Renal cortical epithelial cell (primary cell): ENCODE measurements around the gene EEF1AKMT2. TPM values are rescaled to one million over a fixed set of nuclear protein-coding genes. Genes with fewer than 3 reads are reported as not detected.
A peak's percentile ranks its signal among the peaks of the same experiment; 100 is the strongest.

Experiments used
- DNase-seq: peaks from one replicate; pipeline ENCODE4 v3.0.0-alpha.2; 2011; ENCODE audit warnings: low read depth
- total RNA-seq: library from RNA; depleted of rRNA; stranded (reverse); fragments of >200 nt; gene quantifications from 2 replicates; pipeline ENCODE4 v1.2.3, GENCODE V29; 2014

Gene EEF1AKMT2
- total RNA-seq, 1 donor from 2014 or later = 15.7 TPM

DNA sequence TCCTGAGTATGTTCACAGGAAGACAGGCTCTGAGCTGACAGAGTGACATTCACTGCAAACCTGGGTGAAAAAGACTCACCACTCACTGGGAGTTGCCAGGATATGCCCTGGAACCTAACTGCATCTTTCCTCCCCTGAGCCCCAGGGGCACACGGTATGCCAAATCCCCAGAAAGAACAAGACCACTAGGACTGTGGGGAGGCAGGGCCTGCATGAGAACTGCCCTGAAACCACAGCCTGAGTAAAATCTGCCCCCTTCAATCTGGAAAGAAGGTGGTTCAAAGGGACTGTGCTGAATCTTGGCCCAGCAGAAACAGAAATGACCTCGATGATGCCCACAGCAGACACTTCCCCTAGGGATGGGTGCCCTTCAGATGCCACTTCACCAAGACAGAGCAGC is 54.0 kb downstream of the EEF1AKMT2 start:
- DNase-seq = no peak

DNA sequence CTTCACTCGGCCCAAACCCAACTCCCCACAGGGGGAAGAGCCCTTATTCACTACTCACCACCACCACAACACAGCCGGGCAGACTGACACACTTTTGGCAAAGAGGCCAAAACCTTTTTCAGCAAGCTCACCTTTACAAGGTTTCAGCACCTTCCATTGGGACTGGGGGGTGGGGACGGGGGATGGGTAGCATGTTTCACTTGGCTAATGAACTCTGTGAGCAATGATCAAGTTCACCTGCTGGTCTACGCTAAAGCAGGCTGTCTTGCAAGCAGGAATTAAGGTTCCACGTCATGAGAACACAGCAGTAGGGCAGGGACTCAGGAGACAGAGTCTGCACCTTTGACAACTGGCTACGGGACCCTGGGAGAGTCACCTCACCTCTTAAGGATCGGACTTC is 54.5 kb downstream of the EEF1AKMT2 start:
- no peak for DNase-seq

DNA sequence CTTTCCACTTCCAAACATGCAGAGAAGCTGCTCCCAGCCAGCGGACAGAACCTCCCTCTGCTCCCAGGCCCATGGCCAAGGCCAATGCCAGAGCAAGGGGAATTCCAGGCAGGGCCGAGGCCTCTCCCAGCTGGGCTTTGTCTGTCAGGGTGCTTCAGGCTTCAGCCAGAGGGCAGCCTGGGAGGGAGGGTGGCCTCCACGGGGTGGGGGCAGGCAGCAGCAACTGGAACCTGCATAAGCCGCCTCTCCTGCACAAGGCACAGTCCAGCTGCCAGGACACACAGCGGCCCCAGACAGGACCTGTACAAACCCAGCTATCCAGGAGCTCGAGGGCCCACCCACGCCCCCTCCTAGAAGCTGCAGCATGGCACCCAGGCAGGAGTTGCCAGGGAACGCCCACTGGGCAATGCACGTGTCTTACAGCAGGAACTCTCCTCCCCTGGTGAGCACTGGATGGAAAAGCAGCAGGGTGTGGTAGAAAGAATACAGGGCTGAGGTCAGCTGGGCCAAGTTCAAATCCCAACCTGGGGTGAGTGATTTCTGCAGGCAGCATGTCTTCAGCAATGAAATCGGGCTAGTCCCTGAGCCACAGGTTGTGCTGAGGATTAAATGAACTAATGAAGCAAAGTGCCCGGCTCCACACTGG is 55.1 kb downstream of the EEF1AKMT2 start:
- DNase-seq = peak; percentile 71

DNA sequence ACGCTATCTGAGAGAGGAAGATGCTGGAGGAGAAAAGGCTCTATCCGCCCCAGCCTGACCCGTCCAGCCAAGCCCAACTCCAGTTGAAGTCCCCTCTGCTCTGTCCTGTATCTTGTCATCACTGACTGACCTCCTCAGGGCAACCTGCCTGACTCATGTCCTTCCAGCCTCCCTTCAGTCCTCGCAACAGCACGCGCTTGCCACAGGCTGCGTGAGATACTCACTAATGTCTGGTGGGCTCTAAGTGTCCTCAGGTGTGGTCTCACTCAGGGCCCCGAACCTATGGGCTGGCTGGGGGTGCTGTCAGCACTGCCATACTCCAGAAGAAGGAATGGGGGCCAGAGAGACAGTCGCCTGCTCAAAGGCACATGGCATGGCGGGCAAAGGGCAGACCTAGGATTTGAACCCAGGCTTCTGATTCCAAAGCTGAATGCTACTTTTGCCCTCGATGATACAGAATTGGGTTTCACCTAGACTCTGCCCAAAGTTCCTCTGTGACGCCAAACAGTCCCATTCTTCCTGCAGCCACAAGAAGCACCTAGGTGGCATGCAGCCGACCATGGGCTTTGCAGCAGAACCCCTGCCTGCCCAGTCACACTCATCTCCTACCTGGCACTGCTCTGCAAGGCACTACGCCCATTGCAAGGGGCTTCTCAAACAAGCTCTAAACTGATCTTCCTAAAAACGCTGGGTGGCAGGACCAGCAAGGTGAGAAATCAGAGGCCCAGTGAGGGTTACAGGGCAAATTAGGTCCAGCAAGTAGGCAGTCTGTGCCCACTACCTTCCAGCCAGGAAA is 56.0 kb downstream of the EEF1AKMT2 start:
- no peak for DNase-seq

DNA sequence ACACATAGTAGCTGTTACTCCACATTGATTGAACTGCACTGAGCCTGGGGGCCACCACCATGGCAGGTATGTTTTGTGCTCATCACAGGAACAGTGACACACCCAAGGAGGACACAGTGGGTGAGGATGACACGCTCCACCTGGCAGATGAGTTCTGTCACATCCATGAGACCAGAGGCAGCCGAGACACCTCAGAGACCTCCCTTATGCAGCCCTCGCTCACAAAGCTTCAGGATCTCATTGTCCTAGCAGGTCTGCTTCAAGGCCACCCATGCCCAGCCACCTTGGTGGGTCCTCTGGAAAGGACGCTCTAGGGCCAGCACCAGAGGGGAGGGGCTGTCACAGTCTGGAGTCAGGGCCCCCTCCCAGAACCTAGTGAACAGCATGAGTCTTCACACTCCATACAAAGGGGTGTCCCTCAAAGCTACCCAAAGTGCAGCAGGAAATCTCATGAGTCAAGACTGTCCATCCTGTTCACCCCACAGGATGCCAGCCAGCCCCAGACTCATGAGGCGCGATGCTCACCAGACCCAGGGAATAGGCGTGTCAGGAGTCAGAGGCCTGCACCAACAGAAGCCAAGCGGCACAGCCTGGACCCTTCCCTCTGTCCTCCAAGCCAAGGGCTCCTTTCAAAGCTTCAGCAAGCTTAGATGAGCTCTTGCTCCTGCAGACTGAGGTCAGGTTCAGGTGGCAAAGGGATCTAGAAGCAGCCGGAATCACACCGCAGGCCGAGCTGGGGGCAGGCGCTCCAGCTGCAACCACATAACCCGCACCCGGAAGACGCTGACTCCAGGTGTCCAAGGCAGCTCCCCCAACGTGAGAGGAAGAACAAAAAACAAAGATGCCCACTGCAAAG is 57.1 kb downstream of the EEF1AKMT2 start:
- DNase-seq = no peak

DNA sequence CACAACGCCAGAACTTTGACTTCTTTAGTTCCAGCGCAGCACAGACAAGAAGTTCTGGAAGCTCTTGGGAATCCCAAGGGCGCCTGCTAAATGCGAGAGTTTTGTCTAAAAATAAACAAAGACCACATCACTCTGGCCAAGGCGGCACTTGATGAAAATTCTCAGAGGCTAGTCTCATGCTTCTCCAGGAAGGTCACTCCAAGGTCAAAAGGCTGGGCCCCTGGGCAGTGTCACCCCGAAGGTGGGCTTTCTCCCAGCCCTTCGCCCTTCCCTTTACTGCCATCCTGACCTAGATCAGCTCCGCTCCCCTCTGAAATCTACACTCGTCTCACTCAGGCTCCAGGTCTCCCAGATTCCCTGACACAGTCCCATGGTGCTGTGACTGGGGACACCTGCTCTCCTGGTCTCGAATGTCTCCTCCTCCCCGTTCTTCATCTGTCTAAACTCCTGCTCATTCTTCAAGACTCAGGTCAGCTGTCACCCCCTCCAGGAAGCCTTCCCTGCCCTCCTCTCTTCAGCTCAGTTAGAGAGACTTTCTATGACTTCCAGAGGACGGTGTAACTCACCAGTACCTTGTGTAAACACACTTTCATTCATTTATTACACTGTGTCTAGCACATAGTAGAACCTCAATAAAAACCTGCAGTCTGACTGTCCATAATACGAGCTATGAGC is 58.0 kb downstream of the EEF1AKMT2 start:
- DNase-seq = no peak

DNA sequence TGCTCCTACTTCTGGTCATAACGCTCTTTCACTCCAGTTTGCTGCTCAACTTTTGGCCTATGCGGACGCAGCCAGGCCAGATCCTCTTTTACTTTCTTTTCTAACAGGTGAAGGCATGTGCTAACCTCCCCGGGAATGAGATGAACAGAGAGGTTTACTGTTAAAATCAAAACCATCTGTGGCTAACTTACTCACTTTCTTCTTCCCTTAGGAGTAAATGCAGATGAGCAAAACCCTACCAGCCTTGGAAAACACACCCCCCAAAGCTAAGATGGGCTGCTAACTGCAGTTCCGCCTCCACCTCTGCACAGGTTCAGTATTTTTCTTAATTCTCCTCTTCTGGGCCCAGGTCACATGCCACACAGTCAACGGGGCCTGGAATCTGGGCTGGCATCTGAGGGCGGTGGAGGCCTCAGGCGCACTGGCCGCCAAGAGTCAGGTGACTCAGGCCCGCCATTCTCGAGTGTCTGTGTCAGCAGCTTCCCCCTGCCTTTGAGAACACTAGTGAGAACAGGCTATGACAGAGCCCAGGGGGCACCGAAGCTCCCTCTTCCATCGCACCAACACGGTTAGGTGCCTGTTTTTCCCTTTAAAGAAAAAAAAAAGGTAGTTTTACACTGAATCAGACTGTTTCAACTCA is 58.6 kb downstream of the EEF1AKMT2 start:
- DNase-seq = peak; percentile 77

DNA sequence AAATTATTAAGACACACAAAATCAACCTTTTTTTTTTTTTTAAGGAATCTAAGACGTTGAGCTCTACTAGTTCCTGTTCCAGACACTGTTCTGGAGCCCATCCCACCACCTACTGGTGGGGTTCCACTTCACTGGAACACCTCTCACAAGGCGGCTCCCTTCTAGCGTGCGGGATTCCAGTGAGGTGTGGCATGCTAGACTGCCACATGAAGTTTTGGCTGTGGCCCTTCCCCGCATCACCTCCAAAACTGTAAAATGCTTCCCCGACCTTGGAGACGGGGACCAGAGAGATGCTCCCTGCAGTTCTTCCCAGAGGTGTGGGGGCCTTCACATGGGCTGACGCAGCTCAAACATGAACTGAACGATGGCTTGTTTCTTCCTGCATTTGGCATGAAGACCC is 60.1 kb downstream of the EEF1AKMT2 start:
- no peak for DNase-seq

DNA sequence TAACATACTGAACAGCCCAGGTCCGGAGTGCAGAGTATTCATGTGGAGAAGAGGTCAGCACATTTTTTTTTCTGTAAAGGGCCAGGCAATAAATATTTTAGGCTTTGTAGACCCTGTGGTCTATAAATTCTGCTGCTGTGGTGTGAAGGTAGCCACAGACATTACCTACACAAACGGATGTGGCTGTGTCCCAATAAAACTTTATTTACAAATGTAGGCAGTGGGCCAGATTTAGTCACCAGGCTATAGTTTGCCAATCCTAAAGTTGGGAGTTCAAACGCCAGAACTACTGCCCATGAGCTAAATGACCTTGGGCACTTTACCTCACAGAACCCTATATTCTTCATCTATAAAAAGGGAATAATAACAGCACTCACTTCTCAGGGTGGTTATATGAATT is 60.9 kb downstream of the EEF1AKMT2 start:
- DNase-seq = no peak

DNA sequence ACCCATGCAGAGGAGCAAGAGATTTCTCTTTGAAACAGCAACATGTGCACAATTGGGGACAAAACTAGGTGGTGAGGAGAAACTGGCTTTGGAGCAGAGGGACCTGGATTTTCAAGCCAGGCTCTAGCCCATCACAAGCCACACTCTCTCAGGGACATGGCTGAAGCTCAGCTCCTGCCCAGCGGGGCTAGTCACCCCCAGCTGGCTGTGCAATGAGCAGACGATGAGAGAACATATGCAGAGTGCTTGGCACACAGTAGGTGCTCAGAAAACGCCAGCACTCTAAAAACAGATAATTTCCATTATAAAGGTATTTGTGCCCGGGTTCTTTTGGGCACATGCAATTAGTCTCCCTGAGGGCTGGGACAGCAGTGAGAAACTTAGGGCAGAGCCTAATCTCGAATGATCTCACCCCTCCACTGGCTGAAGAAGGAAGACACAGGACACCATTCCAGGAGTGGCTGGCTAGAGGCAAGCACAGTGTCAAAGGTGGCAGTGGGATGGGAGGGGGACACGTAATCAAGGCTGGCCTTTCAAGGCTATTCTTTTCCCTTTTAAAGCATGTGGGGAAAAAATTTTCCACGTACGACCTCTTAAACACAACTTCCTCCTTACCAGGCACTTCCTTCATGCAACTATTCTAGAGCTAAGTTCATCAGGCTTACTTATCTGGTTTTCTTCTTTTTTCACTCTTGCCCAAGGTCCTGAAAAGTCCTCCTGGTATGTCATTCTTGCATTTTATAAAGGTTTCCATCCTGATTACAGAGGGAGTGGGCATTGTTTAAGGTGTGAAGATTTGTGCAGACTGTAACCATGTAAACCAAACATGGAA is 62.6 kb downstream of the EEF1AKMT2 start:
- DNase-seq = no peak

DNA sequence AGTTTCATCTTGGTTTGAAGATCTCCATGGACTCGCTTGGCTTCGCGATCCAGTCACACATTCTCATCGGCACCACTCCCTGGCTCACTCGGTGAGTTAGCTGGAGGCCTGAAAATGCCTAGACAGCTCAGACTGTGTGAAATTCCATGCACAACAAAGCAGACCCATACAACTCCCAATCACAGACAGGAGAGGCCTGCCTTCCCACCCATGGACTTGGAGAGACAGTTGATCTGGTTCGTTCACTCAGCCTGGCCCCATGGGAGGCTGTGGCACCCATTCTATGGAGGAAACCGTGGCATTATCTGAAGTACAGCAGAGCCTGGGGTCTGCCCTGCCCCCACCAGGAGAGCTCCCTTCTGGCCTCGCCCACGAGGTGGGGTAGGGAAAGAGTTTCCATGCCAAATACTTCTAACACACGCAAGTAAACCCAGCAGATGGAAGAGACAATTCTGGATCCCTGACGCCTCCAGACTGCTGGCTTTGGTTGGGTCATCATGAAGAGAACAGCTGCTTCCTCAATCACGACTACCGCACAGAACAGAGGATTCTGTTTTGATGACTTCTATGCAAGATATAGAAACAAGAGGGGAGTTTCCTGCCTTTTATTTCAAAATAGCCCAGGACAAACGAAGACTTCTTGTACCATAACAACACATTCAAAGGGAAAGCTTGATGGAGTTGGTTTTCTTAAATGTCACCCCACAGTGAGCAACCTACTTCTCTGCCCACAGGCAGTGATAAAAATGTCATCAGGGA is 63.4 kb downstream of the EEF1AKMT2 start:
- no peak for DNase-seq

DNA sequence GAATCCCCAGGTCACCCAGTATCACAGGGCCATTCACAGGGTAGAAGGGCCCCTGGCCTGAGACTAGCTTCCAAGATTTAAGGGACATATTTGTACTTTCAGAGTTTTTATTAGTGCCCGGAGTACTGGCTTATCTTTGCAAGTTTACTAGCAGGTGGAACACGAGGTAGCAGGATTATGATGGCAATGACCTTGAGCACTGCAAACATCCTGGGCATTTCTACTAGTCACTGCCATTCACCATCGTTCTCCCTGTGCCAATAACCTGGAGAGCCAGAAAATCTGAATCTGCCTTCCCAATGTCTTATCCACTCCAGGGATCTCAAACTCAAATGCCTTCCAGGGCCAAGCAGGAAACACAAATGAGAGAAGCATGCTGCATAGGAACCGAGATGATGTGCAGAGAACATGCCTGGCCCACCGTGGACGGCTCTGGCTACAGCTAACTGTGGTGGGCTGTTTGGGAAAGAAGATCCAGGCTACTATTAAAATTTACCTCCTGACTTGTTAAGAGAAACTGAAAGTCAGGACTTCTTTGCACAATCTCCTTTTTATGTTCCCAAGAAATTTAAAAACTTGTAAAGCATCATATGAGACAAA is 64.2 kb downstream of the EEF1AKMT2 start:
- DNase-seq = no peak

DNA sequence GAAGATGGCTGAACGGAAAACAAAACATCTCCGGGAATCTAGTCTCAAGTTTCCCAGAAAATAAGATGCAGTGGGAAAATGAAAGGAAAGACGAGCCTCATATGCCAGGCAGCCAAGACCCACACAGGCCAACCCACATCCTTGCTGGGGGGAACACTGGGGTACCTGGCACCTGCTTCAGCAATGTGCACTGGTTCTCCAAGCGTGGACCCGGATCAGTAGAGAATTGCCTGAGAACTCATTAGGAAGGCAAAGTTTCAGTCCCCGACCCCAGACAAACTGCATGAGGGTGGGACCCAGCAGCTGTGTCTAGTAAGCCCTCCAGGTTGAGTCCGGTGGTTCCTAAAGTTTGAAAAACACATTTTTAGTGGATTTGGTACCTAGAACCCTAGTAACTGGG is 65.9 kb downstream of the EEF1AKMT2 start:
- DNase-seq = no peak

DNA sequence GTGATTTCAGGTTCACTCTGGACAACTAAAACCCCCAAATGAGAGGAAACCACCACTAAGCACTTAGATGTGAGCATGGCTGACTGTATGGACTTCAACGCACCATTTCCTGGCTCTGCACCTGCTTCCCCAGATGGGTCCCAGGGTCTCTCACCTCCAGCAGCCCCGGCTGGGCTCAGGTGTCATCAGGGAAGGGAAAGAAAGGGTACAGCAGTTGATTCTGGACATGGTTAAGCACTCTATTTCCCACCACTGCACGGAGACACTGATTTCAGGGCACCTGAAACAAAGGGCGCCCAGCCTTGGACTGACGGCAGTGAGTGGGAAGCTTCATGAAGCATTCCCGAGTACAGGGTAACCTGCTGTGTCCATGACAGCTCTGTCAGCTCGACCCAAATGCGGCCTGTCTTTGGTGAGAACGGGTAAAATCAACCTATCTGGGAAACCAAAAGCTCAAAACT is 66.5 kb downstream of the EEF1AKMT2 start:
- DNase-seq = no peak

DNA sequence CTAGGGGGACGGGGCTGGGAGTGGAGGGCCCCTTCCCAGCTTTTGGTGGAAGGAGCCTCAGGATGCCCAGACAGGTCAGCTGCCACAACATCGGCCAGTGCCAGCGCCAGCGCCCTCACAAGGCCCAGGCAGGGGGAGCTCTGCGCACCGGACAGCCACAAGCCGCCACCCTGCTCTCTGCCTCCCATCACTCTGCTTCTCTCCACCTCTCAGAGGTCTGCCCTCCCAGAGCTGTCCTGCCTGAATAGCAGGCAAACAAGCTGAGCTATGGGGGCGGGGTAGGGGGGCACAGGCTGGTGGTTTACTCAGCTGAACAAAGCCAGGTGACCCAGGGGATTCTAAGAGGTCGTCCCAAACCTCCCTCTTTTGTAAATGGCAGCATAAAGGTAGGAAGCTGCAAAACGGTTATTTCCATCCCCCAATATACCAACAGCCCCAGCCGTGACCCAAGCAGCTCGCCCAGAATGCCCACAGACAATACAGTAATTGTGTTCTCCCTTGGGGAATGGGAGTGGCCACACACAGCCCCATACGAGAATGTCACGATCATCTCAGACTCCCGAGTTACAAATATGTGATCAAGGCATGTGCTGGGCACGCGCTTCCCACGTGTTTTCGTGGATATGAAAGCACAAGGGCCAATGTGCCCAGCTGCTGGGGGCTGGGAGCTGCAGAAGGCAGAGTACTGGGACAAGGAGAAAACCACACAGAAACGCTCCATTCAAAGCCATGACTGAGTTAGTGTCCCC is 67.2 kb downstream of the EEF1AKMT2 start:
- DNase-seq = no peak

DNA sequence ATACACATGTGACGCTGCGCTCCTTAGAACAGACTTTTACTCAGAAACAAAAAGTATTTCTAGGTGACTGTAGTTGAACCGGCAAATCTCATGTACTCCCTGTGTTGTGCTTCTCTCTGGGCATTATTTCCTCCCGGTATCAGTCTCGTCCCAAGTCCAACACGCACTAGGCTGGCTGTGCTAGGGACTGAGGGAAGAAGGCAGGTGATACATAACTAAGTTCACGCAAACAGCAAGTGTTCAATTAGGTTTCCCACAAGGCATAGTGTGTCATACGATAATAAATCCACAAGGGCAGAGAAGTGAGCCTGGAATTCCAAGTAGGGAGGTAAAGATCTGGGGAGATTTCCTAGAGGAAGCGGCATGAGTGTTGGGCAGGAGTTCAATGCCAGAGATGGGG is 67.9 kb downstream of the EEF1AKMT2 start:
- DNase-seq = no peak

DNA sequence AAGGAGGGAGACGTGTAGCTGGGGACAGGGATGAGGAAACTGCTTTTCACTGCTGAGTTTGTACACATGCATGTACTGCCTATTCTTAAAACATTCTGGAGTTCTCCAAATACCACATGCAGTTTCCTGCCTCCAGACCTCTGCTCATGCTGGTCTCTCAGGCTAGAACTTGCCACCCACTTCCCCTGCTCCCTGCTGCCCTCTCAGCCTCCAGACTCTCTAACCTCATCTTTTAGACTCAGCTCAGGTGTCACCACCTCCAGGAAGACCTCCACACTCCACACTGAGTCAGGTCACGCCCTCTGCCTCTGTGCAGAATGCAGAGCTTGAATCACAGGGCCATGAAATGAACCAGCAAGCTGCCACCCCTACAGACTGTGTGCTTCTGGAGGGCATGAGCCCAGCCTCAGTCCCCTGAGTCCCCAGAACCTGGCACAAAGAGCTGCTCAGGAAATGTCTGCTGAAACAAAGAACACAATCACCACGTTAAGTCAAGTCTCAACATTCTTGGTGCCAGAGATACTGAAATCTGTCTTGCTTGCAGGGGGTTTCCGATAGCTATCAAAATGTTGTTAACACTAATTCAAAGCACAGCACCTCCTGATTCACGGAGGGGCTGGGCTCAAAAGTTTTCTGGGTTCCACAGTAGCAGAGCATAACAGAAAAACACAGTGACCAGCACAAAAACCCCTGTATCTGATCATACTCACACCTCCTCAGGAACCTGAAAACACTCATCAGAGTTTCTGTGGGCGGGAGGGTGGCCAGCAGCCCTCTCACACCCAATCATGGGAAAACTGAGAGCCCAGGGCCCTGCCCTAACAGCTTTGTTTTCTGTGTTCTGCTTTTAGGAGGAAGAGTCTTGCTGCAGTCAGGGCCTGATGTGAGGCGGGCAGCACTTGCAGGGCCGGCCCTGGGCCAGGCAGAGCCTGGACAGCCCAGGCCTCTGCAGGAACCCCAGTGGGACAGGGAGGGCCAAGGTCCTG is 68.6 kb downstream of the EEF1AKMT2 start:
- peak; percentile 45 for DNase-seq
